Mesenchymal stem cell (in vitro differentiated cells and primary cell): ENCODE data around the gene CCDC174.
A peak's percentile ranks its signal among the peaks of the same experiment; 100 is the strongest.

Source experiments
- DNase-seq: peaks from one replicate; pipeline ENCODE4 v3.0.0-alpha.2; 2013
- H2AFZ ChIP-seq: one replicate; pipeline ENCODE4 v1.6.1; 2013; ENCODE audit warnings: low read depth, mild to moderate bottlenecking, control low read depth, inconsistent platforms, low read length, moderate library complexity
- H2AK5ac ChIP-seq: 2 replicates; pipeline ENCODE4 v1.6.1; 2013; ENCODE audit warnings: low read length, moderate library complexity, mild to moderate bottlenecking, inconsistent platforms; ENCODE audit not compliant: severe bottlenecking
- H2BK120ac ChIP-seq: one replicate; pipeline ENCODE4 v1.6.1; 2013; ENCODE audit warnings: low read depth, mild to moderate bottlenecking, inconsistent platforms, low read length, moderate library complexity
- H2BK12ac ChIP-seq, 2 experiments: one replicate each; pipeline ENCODE4 v1.6.1; 2013; ENCODE audit warnings: inconsistent platforms in 2 of 2, low read length in 2 of 2, mild to moderate bottlenecking in 2 of 2, moderate library complexity in 2 of 2, control low read depth in 1 of 2
- H2BK15ac ChIP-seq: one replicate; pipeline ENCODE4 v1.6.1; 2013; ENCODE audit warnings: mild to moderate bottlenecking, low read depth, inconsistent platforms; ENCODE audit not compliant: poor library complexity, severe bottlenecking
- H2BK5ac ChIP-seq: 2 replicates; pipeline ENCODE4 v1.6.1; 2013; ENCODE audit warnings: low read depth, mild to moderate bottlenecking, low read length, control low read depth, inconsistent platforms; ENCODE audit not compliant: poor library complexity, severe bottlenecking
- H3K14ac ChIP-seq, 2 experiments: one replicate each; pipeline ENCODE4 v1.6.1; 2013; ENCODE audit warnings: inconsistent platforms in 2 of 2, low read length in 2 of 2, control low read depth in 1 of 2, mild to moderate bottlenecking in 1 of 2, moderate library complexity in 1 of 2
- H3K18ac ChIP-seq, 2 experiments: one replicate each; pipeline ENCODE4 v1.6.1; 2013; ENCODE audit warnings: inconsistent platforms in 2 of 2, low read length in 2 of 2, control low read depth in 1 of 2, low read depth in 1 of 2, mild to moderate bottlenecking in 1 of 2
- H3K23ac ChIP-seq, 2 experiments: one replicate each; pipeline ENCODE4 v1.6.1; 2013; ENCODE audit warnings: inconsistent platforms in 2 of 2, low read length in 2 of 2, mild to moderate bottlenecking in 2 of 2, moderate library complexity in 2 of 2, control low read depth in 1 of 2
- H3K27ac ChIP-seq: 2 replicates; pipeline ENCODE4 v1.5.1; 2013; ENCODE audit warnings: mild to moderate bottlenecking, moderate library complexity, low read length, control low read depth, inconsistent platforms; ENCODE audit not compliant: poor library complexity, severe bottlenecking
- H3K27me3 ChIP-seq, 2 experiments: 2 replicates each; pipeline versions ENCODE4 v1.6.1 to v1.7.0; 2013; ENCODE audit warnings: low read length in 2 of 2, mild to moderate bottlenecking in 2 of 2, moderate library complexity in 2 of 2, control low read depth in 1 of 2, inconsistent platforms in 1 of 2; ENCODE audit not compliant: control insufficient read depth in 1 of 2, insufficient read depth in 1 of 2
- H3K36me3 ChIP-seq, 2 experiments: 2 replicates each; pipeline versions ENCODE4 v1.6.1 to v1.7.0; 2013; ENCODE audit warnings: low read length in 2 of 2, control low read depth in 1 of 2, inconsistent platforms in 1 of 2, low read depth in 1 of 2, mild to moderate bottlenecking in 1 of 2; ENCODE audit not compliant: insufficient read depth in 2 of 2, control insufficient read depth in 1 of 2
- H3K4ac ChIP-seq, 2 experiments: one replicate each; pipeline ENCODE4 v1.6.1; 2013; ENCODE audit warnings: inconsistent platforms in 2 of 2, low read length in 2 of 2, mild to moderate bottlenecking in 2 of 2, moderate library complexity in 2 of 2, control low read depth in 1 of 2, low read depth in 1 of 2
- H3K4me1 ChIP-seq: 2 replicates; pipeline ENCODE4 v1.6.1; 2013; ENCODE audit warnings: low read depth, low read length, control low read depth; ENCODE audit not compliant: control insufficient read depth, insufficient read depth
- H3K4me2 ChIP-seq: 2 replicates; pipeline ENCODE4 v1.6.1; 2013; ENCODE audit warnings: low read length, mild to moderate bottlenecking, inconsistent platforms; ENCODE audit not compliant: poor library complexity, severe bottlenecking
- H3K4me3 ChIP-seq, 2 experiments: 2 replicates each; pipeline versions ENCODE4 v1.5.1 to v1.7.0; 2013; ENCODE audit warnings: low read length in 2 of 2, mild to moderate bottlenecking in 2 of 2, control low read depth in 1 of 2, low read depth in 1 of 2; ENCODE audit not compliant: insufficient read depth in 1 of 2
- H3K79me1 ChIP-seq: replicated peaks from 2 replicates; pipeline ENCODE4 v1.6.1; 2013; ENCODE audit warnings: mild to moderate bottlenecking, control low read depth, low read length, inconsistent platforms; ENCODE audit not compliant: poor library complexity, severe bottlenecking
- H3K9ac ChIP-seq: 2 replicates; pipeline ENCODE4 v1.7.0; 2013; ENCODE audit warnings: mild to moderate bottlenecking, low read length, moderate library complexity
- H3K9me3 ChIP-seq: 2 replicates; pipeline ENCODE4 v1.7.0; 2013; ENCODE audit warnings: mild to moderate bottlenecking, low read length; ENCODE audit not compliant: control insufficient read depth
- H4K8ac ChIP-seq: one replicate; pipeline ENCODE4 v1.6.1; 2013; ENCODE audit warnings: inconsistent platforms, mild to moderate bottlenecking, low read length, moderate library complexity
- H4K91ac ChIP-seq: one replicate; pipeline ENCODE4 v1.6.1; 2013; ENCODE audit warnings: mild to moderate bottlenecking, low read length, inconsistent platforms
- WGBS: methylation state at CpG from one replicate; pipeline ENCODE4 v1.1.7; 2013; ENCODE audit warnings: mixed read lengths; 5-methylcytosine and 5-hydroxymethylcytosine counted together

Gene CCDC174

DNA sequence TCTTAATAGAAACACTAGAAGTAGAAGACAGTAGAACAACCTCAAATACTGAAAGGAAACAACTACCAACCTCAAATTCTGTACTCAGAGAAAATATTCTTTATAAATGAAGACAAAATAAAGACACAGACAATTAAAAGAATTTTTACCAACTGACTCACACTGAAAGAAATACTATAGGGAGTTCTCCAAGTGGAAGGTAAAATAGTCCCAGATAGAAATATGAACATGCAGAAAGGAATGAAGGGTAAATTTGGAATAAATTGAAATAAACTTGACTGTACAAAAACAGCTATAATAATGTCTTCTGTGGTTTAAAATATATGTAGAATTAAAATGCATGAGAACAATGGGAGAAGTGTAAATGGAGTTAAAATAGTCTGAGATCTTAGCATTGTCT lies 36.7 kb upstream of the CCDC174 start:
- no peaks in the 10 kb centered on the region for H3K4me1 ChIP-seq
- no peak overlapping the region for H3K4ac ChIP-seq
- H3K27ac ChIP-seq, result no peak overlapping the region
- H3K27me3 ChIP-seq, result peaks cover 44 to 62% of the 10 kb centered on the region in 2 experiments
- no peak overlapping the region for H3K14ac ChIP-seq
- H2AK5ac ChIP-seq, result no peak overlapping the region
- H2BK5ac ChIP-seq, result no peak overlapping the region
- H3K23ac ChIP-seq, result no peak overlapping the region
- H3K4me3 ChIP-seq, result no peak overlapping the region
- no peak overlapping the region for H3K9ac ChIP-seq
- H2BK15ac ChIP-seq, result no peak overlapping the region
- DNase-seq, result no peak
- H3K79me1 ChIP-seq, result no peaks in the 10 kb centered on the region
- no peaks in the 10 kb centered on the region for H3K36me3 ChIP-seq
- H2AFZ ChIP-seq, result no peak overlapping the region
- no peak overlapping the region for H4K91ac ChIP-seq
- no peak overlapping the region for H3K18ac ChIP-seq
- H3K4me2 ChIP-seq, result no peak overlapping the region
- no peak overlapping the region for H2BK120ac ChIP-seq
- H4K8ac ChIP-seq, result no peak overlapping the region
- no peak overlapping the region for H2BK12ac ChIP-seq
- H3K9me3 ChIP-seq, result peaks cover 5% of the 10 kb centered on the region

DNA sequence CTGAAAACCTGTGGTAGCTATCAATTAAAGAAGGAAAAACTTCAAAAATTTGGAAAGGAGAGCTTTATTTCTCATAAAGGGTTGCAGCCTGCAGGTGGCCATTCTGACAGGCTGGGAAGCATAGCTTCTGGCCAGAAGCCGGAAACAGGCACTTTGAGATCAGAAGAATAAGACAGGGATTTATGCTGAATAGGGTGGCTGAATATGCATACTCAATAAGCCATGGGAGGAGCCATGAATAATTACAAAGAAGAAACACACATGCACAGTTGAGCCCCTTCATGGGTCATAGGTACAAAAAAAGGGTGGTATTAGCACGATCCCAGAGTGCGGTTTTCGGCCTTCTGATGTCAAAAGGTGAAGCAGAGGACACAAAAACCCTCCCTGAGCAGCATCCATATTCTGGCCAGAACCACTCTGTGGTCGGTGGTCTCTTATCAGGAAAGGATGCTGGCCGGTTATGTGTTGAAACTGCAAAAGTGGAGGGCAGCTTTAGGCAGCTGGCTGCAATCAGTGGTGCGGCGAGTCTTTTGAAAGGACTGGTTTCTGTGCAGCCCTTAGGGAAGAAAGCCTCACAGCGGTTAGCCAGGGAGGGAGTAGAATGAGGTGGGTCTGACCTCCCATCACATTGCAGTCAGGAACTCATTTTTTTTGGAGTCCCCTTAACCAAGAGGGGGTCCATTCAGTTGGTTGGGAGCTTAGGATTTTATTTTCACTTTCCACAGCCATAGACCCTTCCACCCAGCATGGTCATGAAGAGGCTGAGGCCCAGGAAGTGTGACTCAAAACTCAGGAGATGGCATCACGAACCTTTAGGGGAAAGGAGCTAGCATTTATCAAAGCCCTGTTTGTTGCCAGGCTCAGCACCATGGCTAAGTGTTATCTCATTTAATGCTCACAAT lies 34.7 kb upstream of the CCDC174 start:
- no peak overlapping the region for H2AFZ ChIP-seq
- H4K8ac ChIP-seq, result no peak overlapping the region
- no peaks in the 10 kb centered on the region for H3K4me1 ChIP-seq
- no peak overlapping the region for H3K9ac ChIP-seq
- H3K9me3 ChIP-seq, result peaks cover 5% of the 10 kb centered on the region
- no peak overlapping the region for H3K27ac ChIP-seq
- no peak overlapping the region for H3K4me2 ChIP-seq
- H4K91ac ChIP-seq, result no peak overlapping the region
- H3K14ac ChIP-seq, result no peak overlapping the region
- 72% methylated on average over 9 of the region's 10 CpGs for WGBS
- H2BK5ac ChIP-seq, result no peak overlapping the region
- no peak overlapping the region for H2AK5ac ChIP-seq
- no peaks in the 10 kb centered on the region for H3K79me1 ChIP-seq
- no peak overlapping the region for H3K18ac ChIP-seq
- no peak overlapping the region for H3K23ac ChIP-seq
- H3K4me3 ChIP-seq, result no peak overlapping the region
- no peaks in the 10 kb centered on the region for H3K36me3 ChIP-seq
- no peak for DNase-seq
- no peak overlapping the region for H3K4ac ChIP-seq
- peaks cover 48 to 60% of the 10 kb centered on the region in 2 experiments for H3K27me3 ChIP-seq
- H2BK120ac ChIP-seq, result no peak overlapping the region
- H2BK12ac ChIP-seq, result no peak overlapping the region
- H2BK15ac ChIP-seq, result no peak overlapping the region

DNA sequence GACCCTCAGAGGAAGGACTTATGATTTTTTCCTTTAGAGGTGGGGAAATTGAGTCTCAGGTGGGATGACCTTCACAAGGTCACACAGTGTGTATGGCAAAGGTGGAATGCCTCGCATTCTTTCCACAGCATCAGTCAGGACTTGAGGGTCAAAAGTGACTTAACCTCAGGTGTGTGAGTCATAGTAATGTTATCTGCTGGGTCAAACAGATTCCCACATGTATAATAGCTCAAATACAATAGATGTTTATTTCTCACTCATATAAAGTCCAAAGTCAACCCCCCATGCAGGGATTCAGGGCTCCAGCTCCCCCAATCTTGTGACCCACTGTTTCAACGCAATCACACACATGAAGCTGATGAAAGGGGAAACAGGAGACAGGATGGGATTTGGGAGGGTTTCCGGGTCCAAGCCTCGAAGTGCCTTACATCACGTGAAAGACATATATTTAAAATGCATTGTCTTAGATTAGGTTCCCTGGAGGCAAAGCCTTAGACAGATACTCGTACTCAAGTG lies 34.0 kb upstream of the CCDC174 start:
- H2BK120ac ChIP-seq, result no peak overlapping the region
- H2AFZ ChIP-seq, result no peak overlapping the region
- H4K8ac ChIP-seq, result no peak overlapping the region
- H3K9ac ChIP-seq, result no peak overlapping the region
- H3K14ac ChIP-seq, result no peak overlapping the region
- no peak overlapping the region for H3K27ac ChIP-seq
- no peak overlapping the region for H3K23ac ChIP-seq
- no peaks in the 10 kb centered on the region for H3K79me1 ChIP-seq
- no peaks in the 10 kb centered on the region for H3K4me1 ChIP-seq
- no peaks in the 10 kb centered on the region for H3K36me3 ChIP-seq
- H3K9me3 ChIP-seq, result peaks cover 5% of the 10 kb centered on the region
- H2BK12ac ChIP-seq, result no peak overlapping the region
- WGBS, result 86% methylated on average over 5 of the region's 6 CpGs
- H2BK15ac ChIP-seq, result no peak overlapping the region
- no peak overlapping the region for H3K4me3 ChIP-seq
- H2AK5ac ChIP-seq, result no peak overlapping the region
- DNase-seq, result no peak
- H3K4me2 ChIP-seq, result no peak overlapping the region
- peaks cover 44 to 59% of the 10 kb centered on the region in 2 experiments for H3K27me3 ChIP-seq
- H3K18ac ChIP-seq, result no peak overlapping the region
- no peak overlapping the region for H3K4ac ChIP-seq
- no peak overlapping the region for H2BK5ac ChIP-seq
- no peak overlapping the region for H4K91ac ChIP-seq

DNA sequence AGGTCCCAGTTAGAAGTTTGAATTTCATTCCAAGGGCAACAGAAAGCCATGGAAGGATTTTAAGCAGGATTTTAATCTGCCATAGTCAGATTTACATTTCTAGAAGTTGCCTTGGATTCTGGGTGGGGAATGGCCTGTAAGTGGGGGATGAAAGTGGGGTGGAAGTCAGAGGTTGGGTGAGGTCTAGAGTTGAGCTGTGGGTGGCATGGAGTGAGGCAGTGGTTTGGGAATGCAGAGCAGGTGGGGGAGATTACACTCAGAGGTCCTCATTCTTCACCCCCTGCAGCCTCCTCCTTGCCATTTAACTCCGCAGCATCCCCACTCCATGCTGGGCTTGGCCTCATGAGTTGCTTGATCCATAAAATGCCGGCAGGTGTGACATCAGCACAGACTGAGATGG lies 32.0 kb upstream of the CCDC174 start:
- Histone ChIP-seq H2AK5ac (no peak overlapping the region), H4K91ac (no peak overlapping the region), H2BK12ac (no peak overlapping the region), H3K9ac (no peak overlapping the region), H3K4me1 (no peaks in the 10 kb centered on the region), H3K4ac (no peak overlapping the region), H3K27me3 (peaks cover 54 to 76% of the 10 kb centered on the region in 2 experiments), H3K9me3 (no peaks in the 10 kb centered on the region), H2BK15ac (no peak overlapping the region), H3K18ac (no peak overlapping the region), H3K14ac (no peak overlapping the region), H3K36me3 (no peaks in the 10 kb centered on the region), H2AFZ (no peak overlapping the region), H2BK120ac (no peak overlapping the region), H3K79me1 (no peaks in the 10 kb centered on the region), H2BK5ac (no peak overlapping the region), H4K8ac (no peak overlapping the region), H3K4me3 (no peak overlapping the region), H3K27ac (no peak overlapping the region), H3K23ac (peak overlapping the region in 1 of 2 experiments; percentile 34), H3K4me2 (no peak overlapping the region)
- no peak for DNase-seq
- WGBS, result 25% methylated on average over 2 of the region's 2 CpGs
